ENCODE results near the gene SDC3. TPM values are rescaled to one million over a fixed set of nuclear protein-coding genes. Genes with fewer than 3 reads are reported as not detected.

The SDC3 gene
- total RNA-seq, 1 experiment from 2014 or later: 3.7 TPM

DNA sequence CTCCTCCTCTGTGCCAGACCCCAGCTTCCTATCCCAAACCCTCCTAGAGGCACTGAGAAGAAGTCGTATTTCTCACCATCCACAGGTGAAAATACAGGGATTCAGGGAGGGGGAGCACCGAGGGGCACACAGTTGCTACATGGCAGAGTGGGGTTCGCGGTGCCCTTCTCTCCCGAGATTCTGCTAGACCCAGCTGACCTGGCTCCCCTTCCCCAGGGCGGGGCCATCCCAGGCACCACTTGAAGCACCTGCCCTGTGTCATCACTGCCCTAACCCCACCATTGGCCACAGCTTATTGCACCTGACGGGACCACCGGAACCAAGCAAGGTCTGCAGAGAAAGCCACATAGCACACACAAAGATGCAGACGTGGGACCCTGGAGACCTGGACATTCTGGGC is 30.5 kb downstream of the SDC3 start:
- ChIA-PET POLR2A (no interaction called here), CTCF (interaction anchor here (1.5 kb wide), 1 partner anchor 33 kb away, joined by 11 read pairs; no protein-coding TSS in a partner anchor)
- no peak overlapping the region for H3K4me3 Mint-ChIP-seq (ENCODE audit: unreplicated experiment)
- H3K36me3 Mint-ChIP-seq (ENCODE audit: insufficient read depth, unreplicated experiment): no peaks in the 10 kb centered on the region
- BruUV-seq (replicated peaks): no TSS peak
- no peaks in the 10 kb centered on the region for H3K9me3 Mint-ChIP-seq (ENCODE audit: unreplicated experiment)
- no peak for DNase-seq
- TF ChIP-seq, protein P1, sequence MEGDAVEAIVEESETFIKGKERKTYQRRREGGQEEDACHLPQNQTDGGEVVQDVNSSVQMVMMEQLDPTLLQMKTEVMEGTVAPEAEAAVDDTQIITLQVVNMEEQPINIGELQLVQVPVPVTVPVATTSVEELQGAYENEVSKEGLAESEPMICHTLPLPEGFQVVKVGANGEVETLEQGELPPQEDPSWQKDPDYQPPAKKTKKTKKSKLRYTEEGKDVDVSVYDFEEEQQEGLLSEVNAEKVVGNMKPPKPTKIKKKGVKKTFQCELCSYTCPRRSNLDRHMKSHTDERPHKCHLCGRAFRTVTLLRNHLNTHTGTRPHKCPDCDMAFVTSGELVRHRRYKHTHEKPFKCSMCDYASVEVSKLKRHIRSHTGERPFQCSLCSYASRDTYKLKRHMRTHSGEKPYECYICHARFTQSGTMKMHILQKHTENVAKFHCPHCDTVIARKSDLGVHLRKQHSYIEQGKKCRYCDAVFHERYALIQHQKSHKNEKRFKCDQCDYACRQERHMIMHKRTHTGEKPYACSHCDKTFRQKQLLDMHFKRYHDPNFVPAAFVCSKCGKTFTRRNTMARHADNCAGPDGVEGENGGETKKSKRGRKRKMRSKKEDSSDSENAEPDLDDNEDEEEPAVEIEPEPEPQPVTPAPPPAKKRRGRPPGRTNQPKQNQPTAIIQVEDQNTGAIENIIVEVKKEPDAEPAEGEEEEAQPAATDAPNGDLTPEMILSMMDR (IDR thresholded peaks at IDR 0.05; ENCODE audit: insufficient read depth in 1 of 2, low read depth in 1 of 2, low read length in 1 of 2, severe bottlenecking in 1 of 2, unreplicated experiment in 1 of 2): no peak
- H3K4me1 Mint-ChIP-seq (ENCODE audit: low read depth, unreplicated experiment): no peaks in the 10 kb centered on the region
- H3K4me3 ChIP-seq (ENCODE audit: low read depth, low read length): no peak overlapping the region
- no peaks in the 10 kb centered on the region for H3K4me1 ChIP-seq
- no peaks in the 10 kb centered on the region for H3K9me3 ChIP-seq
- no peaks in the 10 kb centered on the region for H3K36me3 ChIP-seq (ENCODE audit: control insufficient read depth, insufficient read depth, low read length)
- H3K27me3 ChIP-seq (replicated peaks; ENCODE audit: control insufficient read depth, insufficient read depth, low read length): no peaks in the 10 kb centered on the region
- H3K27me3 Mint-ChIP-seq (ENCODE audit: insufficient read depth, unreplicated experiment): peaks cover 2% of the 10 kb centered on the region
- intact Hi-C loops (cut with micrococcal nuclease; ENCODE audit: unreplicated experiment): no loop called here
- no peak overlapping the region for H3K27ac Mint-ChIP-seq (ENCODE audit: unreplicated experiment)

DNA sequence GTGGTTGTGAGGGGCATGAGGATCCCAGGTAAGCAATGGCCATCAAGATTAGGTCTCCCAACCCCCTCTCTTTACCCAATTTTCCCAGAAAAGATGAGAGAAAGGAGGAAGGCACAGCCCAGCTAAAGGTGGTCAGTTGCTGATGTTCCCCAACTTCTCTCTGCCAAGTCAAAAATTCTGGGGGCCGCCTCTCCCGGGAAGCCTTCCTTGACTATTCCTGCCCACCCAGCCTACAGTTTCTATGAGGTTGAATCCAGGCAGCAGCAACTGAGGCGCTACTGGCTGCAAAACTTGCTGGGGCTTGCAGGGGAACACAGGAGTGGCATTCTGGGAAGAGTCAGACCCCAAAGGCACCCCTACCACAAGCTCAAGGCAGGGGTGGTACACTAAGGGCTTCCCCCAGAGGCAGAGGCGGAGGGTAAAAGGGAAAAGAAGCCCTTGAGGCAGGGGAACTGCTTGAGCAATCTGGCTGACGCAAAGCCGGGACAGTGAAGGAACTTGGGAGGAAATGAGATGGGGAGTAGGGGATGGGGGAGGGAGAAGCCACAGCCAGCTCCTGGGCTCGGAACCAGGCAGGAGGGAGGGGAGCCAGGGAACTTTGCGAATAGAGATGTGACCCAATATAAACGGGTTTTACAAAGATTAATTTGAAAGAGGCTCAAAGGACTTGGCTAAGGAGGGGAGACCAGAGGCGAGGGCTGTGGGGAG is 31.2 kb downstream of the SDC3 start:
- no peak overlapping the region for H3K27ac Mint-ChIP-seq (ENCODE audit: unreplicated experiment)
- no peak for DNase-seq

DNA sequence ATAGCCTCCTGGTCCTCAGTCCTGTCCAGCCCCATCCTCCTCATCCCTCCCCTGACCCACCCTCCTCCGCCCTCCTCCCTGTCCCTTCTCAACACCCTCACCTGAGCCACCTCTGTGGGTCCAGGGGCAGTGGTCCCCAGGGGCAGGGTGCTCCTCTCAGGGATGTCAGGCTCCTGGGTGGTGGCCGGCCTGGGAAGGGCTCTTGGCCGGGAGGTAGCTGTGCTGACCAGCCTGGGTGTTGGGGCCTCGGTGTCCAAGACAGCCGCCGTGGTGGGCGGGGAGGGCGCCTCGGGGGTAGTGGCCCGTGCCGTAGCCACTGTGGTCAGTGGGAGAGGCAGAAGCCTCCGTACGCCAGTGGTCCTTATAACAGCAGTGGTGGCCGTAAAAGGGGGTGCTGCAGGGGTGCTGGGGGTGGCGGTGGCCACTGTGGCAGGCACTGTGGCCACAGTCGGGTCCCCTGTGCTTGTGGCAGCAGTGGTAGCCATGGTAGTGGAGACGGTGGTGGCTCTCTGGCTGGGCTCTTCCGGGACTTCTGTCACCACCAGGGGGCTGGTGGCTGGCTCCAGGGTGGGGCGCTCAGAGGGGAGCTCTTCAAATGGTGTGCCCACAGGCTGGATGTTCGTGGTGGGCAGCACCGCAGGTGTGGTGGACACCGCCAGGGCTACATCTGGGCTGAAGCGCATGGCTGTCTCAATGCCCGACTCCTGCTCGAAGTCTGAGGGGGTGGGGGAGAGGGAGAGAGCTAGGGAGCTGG is 31.9 kb downstream of the SDC3 start:
- CTCF ChIA-PET: interaction anchor here (1.5 kb wide), 1 partner anchor 34 kb away, joined by 11 read pairs; no protein-coding TSS in a partner anchor
- Histone ChIP-seq H3K4me3 (ENCODE audit: low read depth, low read length) (no peak overlapping the region), H3K4me1 (no peaks in the 10 kb centered on the region), H3K27me3 (replicated peaks; ENCODE audit: control insufficient read depth, insufficient read depth, low read length) (no peaks in the 10 kb centered on the region), H3K9me3 (no peaks in the 10 kb centered on the region), H3K36me3 (ENCODE audit: control insufficient read depth, insufficient read depth, low read length) (no peaks in the 10 kb centered on the region)
- Mint-ChIP-seq H3K9me3 (ENCODE audit: unreplicated experiment) (no peaks in the 10 kb centered on the region), H3K4me3 (ENCODE audit: unreplicated experiment) (no peak overlapping the region), H3K36me3 (ENCODE audit: insufficient read depth, unreplicated experiment) (no peaks in the 10 kb centered on the region), H3K27me3 (ENCODE audit: insufficient read depth, unreplicated experiment) (no peaks in the 10 kb centered on the region), H3K27ac (ENCODE audit: unreplicated experiment) (no peak overlapping the region), H3K4me1 (ENCODE audit: low read depth, unreplicated experiment) (no peaks in the 10 kb centered on the region)
- intact Hi-C loops (cut with micrococcal nuclease; ENCODE audit: unreplicated experiment): no loop called here
- no TSS peak for BruUV-seq (replicated peaks)
- POLR2A ChIA-PET: no interaction called here
- TF ChIP-seq, protein P1 (IDR thresholded peaks at IDR 0.05; ENCODE audit: insufficient read depth in 1 of 2, low read depth in 1 of 2, low read length in 1 of 2, severe bottlenecking in 1 of 2, unreplicated experiment in 1 of 2): no peak
- no peak for DNase-seq

More for the DNA sequence above, 31.2 kb downstream of the SDC3 start:
- Mint-ChIP-seq H3K4me1 (ENCODE audit: low read depth, unreplicated experiment) (no peaks in the 10 kb centered on the region), H3K9me3 (ENCODE audit: unreplicated experiment) (no peaks in the 10 kb centered on the region), H3K4me3 (ENCODE audit: unreplicated experiment) (no peak overlapping the region), H3K36me3 (ENCODE audit: insufficient read depth, unreplicated experiment) (no peaks in the 10 kb centered on the region), H3K27me3 (ENCODE audit: insufficient read depth, unreplicated experiment) (no peaks in the 10 kb centered on the region)
- ChIA-PET POLR2A (no interaction called here), CTCF (interaction anchor here (1.5 kb wide), 1 partner anchor 33 kb away, joined by 11 read pairs; no protein-coding TSS in a partner anchor)
- Histone ChIP-seq H3K27me3 (replicated peaks; ENCODE audit: control insufficient read depth, insufficient read depth, low read length) (no peaks in the 10 kb centered on the region), H3K4me3 (ENCODE audit: low read depth, low read length) (no peak overlapping the region), H3K9me3 (no peaks in the 10 kb centered on the region), H3K4me1 (no peaks in the 10 kb centered on the region), H3K36me3 (ENCODE audit: control insufficient read depth, insufficient read depth, low read length) (no peaks in the 10 kb centered on the region)
- intact Hi-C loops (cut with micrococcal nuclease; ENCODE audit: unreplicated experiment): no loop called here
- BruUV-seq (replicated peaks): no TSS peak
- TF ChIP-seq, protein P1 (IDR thresholded peaks at IDR 0.05; ENCODE audit: insufficient read depth in 1 of 2, low read depth in 1 of 2, low read length in 1 of 2, severe bottlenecking in 1 of 2, unreplicated experiment in 1 of 2): no peak
